GOT3 (cell line): Measurements from ENCODE around the gene FARS2.

Experiments
- DNase-seq: peaks from one replicate; lab custom pipeline; 2025; ENCODE audit warnings: mixed read lengths; lab: John Stamatoyannopoulos, UW

Gene FARS2

GRCh38 chr6:5587648-5588047, 326.3 kb downstream of the FARS2 start:
- DNase-seq: no peak

GRCh38 chr6:5589422-5590141, 328.3 kb downstream of the FARS2 start:
- DNase-seq: no peak

- DNase-seq: no peak
Observed at GRCh38 chr6:5590187-5590586, 328.9 kb downstream of the FARS2 start.

- DNase-seq: no peak
Observed at GRCh38 chr6:5592886-5593519, 331.7 kb downstream of the FARS2 start.

GRCh38 chr6:5595184-5595583, 333.9 kb downstream of the FARS2 start:
- DNase-seq: no peak

GRCh38 chr6:5597413-5597812, 336.1 kb downstream of the FARS2 start:
- no peak for DNase-seq

- DNase-seq: no peak
Observed at GRCh38 chr6:5598123-5598522, 336.8 kb downstream of the FARS2 start.

GRCh38 chr6:5599127-5599526, 337.8 kb downstream of the FARS2 start:
- DNase-seq: no peak

- DNase-seq: no peak
Observed at GRCh38 chr6:5605937-5606336, 344.6 kb downstream of the FARS2 start.

GRCh38 chr6:5606546-5606945, 345.2 kb downstream of the FARS2 start:
- DNase-seq: no peak

- DNase-seq: no peak
Observed at GRCh38 chr6:5610640-5611039, 349.3 kb downstream of the FARS2 start.

GRCh38 chr6:5617179-5617578, 355.9 kb downstream of the FARS2 start:
- DNase-seq: no peak

GRCh38 chr6:5619249-5619648, 357.9 kb downstream of the FARS2 start:
- DNase-seq: no peak

- no peak for DNase-seq
Observed at GRCh38 chr6:5622276-5623005, 361.1 kb downstream of the FARS2 start.

GRCh38 chr6:5623769-5624168, 362.5 kb downstream of the FARS2 start:
- no peak for DNase-seq

- no peak for DNase-seq
Observed at GRCh38 chr6:5624256-5624655, 362.9 kb downstream of the FARS2 start.

- no peak for DNase-seq
Observed at GRCh38 chr6:5626727-5627426, 365.6 kb downstream of the FARS2 start.

- DNase-seq: no peak
Observed at GRCh38 chr6:5630636-5631035, 369.3 kb downstream of the FARS2 start.

- DNase-seq: no peak
Observed at GRCh38 chr6:5632348-5632935, 371.1 kb downstream of the FARS2 start.

GRCh38 chr6:5634525-5634924, 373.2 kb downstream of the FARS2 start:
- DNase-seq: no peak

- DNase-seq: no peak
Observed at GRCh38 chr6:5636210-5637030, 375.1 kb downstream of the FARS2 start.
